ENCODE data around the gene GOLGA2.

The GOLGA2 gene

GRCh38 chr9:128265348-128265847 lies 10.4 kb downstream of the GOLGA2 start:
- DNase-seq (ENCODE audit: low read depth, low spot score), result no peak
- no peak overlapping the region for H3K4me3 ChIP-seq (ENCODE audit: low read length)

DNA sequence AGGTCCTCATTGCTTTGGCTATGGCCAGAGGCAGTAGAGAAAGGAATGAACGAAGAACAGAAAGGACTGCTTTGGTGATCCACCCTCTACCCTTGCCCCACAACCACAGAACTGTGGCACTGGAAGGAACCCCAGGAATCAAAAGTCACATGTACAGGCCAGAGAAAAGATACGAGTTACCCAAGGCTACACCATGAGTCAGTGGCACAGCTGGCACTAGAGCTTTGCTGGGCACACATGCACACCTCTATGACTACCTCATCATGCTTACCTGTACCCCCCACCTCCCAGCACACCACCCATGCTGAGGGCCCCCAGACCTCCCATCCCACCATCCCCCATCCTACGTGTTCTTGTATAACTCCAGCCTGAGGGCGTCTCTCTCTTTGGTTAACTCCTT lies 13.1 kb downstream of the GOLGA2 start:
- no peak for DNase-seq (ENCODE audit: low read depth, low spot score)
- H3K4me3 ChIP-seq (ENCODE audit: low read length), result no peak overlapping the region

GRCh38 chr9:128260340-128260739 lies 15.5 kb downstream of the GOLGA2 start:
- no peak overlapping the region for H3K4me3 ChIP-seq (ENCODE audit: low read length)
- DNase-seq (ENCODE audit: low read depth, low spot score), result no peak

GRCh38 chr9:128259156-128259555 lies 16.7 kb downstream of the GOLGA2 start:
- no peak overlapping the region for H3K4me3 ChIP-seq (ENCODE audit: low read length)
- no peak for DNase-seq (ENCODE audit: low read depth, low spot score)

GRCh38 chr9:128258326-128258725 lies 17.5 kb downstream of the GOLGA2 start:
- DNase-seq (ENCODE audit: low read depth, low spot score), result no peak
- no peak overlapping the region for H3K4me3 ChIP-seq (ENCODE audit: low read length)

DNA sequence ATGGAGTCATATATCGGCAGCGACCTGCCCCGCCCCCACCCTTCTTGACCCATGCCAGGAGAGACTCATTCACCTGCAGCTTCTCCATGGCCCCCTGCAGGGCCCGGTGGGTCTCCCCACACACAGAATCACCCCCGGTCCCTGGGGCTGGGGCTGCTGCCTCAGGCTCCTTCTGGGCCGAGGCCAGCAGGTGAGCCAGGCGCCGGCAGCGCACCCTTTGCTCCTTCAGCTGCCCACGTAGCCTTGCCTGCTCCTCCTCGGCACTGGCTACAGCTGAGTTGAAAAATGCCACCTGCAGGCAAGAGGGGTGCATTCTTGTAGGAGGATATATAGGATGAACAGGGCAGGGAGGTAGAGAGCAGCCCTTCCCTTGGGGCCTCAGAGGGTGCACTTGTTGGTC lies 17.9 kb downstream of the GOLGA2 start:
- H3K4me3 ChIP-seq (ENCODE audit: low read length), result no peak overlapping the region
- no peak for DNase-seq (ENCODE audit: low read depth, low spot score)

- no peak overlapping the region for H3K4me3 ChIP-seq (ENCODE audit: low read length)
- DNase-seq (ENCODE audit: low read depth, low spot score), result no peak
Measured at GRCh38 chr9:128257086-128257825, 18.6 kb downstream of the GOLGA2 start.

- peak; percentile 29 for DNase-seq (ENCODE audit: low read depth, low spot score)
- H3K4me3 ChIP-seq (ENCODE audit: low read length), result no peak overlapping the region
Measured at GRCh38 chr9:128254855-128255759, 20.7 kb downstream of the GOLGA2 start.

DNA sequence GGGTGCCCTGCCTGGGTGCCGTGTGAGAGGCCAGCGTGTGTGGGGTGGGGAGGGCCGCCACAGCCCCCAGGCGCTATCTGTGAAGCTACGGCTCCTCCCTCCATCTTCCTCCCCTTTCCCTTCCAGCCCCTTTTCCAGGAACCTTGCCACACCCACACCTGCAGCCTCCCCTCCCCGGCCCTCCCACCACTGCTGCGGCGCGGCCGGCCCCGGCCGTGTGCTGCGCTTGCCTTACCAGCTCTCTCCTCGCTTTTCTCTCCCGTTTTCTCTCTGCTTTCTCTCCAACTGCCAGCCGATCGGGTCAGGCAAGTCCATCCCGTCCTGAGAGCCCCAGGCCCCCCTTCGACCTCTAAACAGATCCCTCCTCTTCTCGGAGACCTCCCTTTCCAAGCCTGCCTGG lies 21.4 kb downstream of the GOLGA2 start:
- no peak for DNase-seq (ENCODE audit: low read depth, low spot score)
- H3K4me3 ChIP-seq (ENCODE audit: low read length), result no peak overlapping the region

- DNase-seq (ENCODE audit: low read depth, low spot score), result no peak
- H3K4me3 ChIP-seq (ENCODE audit: low read length), result no peak overlapping the region
Measured at GRCh38 chr9:128253991-128254346, 21.8 kb downstream of the GOLGA2 start.

GRCh38 chr9:128253140-128253990 lies 22.4 kb downstream of the GOLGA2 start:
- H3K4me3 ChIP-seq (ENCODE audit: low read length), result no peak overlapping the region
- no peak for DNase-seq (ENCODE audit: low read depth, low spot score)

- no peak for DNase-seq (ENCODE audit: low read depth, low spot score)
- no peak overlapping the region for H3K4me3 ChIP-seq (ENCODE audit: low read length)
Measured at GRCh38 chr9:128252317-128253139, 23.3 kb downstream of the GOLGA2 start.

- no peak overlapping the region for H3K4me3 ChIP-seq (ENCODE audit: low read length)
- no peak for DNase-seq (ENCODE audit: low read depth, low spot score)
Measured at GRCh38 chr9:128251732-128252100, 24.1 kb downstream of the GOLGA2 start.

GRCh38 chr9:128250839-128251731 lies 24.7 kb downstream of the GOLGA2 start:
- H3K4me3 ChIP-seq (ENCODE audit: low read length), result no peak overlapping the region
- no peak for DNase-seq (ENCODE audit: low read depth, low spot score)

DNA sequence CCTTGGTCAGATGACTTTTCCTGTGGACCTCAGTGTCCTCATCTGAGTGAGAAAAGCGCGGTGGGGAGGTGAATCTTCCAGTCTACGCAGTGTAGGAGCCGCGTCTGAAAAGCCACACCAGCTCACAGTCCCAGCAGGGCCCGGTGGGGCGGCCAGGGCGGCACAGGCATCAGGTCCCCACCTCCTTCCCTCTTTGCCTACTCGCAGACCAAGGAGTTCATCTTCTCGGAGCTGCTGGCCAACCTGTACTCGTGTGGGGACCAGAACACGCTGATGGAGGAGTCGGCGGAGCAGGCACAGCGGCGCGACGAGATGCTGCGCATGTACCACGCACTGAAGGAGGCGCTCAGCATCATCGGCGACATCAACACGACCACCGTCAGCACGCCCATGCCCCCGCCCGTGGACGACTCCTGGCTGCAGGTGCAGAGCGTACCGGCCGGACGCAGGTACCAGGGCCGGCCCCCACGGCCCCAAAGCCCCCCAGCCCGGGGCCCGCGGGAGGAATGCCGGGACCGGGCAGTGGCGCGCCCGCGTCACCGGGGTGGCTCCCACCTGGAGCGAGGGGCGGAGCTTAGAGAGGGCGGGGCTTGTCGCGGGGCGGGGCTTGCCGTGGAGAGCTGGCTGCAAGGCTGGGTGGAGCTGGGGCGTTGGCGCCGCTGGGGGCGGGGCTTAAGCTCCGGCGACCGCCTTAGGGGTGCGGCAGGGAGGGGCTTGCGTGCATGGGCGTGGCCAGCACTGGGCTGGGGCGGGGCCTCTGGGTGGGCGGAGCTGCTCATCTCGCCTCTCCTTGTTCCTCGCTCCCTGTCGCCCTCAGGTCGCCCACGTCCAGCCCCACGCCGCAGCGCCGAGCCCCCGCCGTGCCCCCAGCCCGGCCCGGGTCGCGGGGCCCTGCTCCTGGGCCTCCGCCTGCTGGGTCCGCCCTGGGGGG lies 25.6 kb downstream of the GOLGA2 start:
- DNase-seq (ENCODE audit: low read depth, low spot score), result peak; percentile 71
- peak overlapping the region; percentile 50 for H3K4me3 ChIP-seq (ENCODE audit: low read length)

DNA sequence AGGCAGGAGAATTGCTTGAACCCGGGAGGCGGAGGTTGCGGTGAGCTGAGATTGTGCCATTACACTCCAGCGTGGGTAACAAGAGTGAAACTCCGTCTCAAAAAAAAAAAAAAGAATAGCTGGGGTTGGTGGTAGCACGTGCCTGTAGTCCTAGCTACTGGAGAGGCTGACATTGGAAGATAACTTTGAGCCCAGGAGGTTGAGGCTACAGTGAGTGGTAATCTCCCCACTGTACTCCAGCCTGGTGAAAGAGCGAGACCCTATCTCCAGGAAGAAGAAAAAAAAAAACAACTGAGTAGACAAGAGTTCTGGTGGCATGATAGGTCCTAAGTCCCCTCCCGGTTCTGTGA lies 26.3 kb downstream of the GOLGA2 start:
- H3K4me3 ChIP-seq (ENCODE audit: low read length), result peak overlapping the region; percentile 50
- DNase-seq (ENCODE audit: low read depth, low spot score), result no peak

Data from Jurkat, Clone E6-1 (cell line).